C4-2B (cell line): ENCODE data around the gene OTOGL.

Experiments used
- CTCF ChIP-seq: fragments of 450-650 bp; conservative IDR thresholded peaks from 2 replicates; pipeline ENCODE4 v1.5.1; 2017; ENCODE audit warnings: mild to moderate bottlenecking
- ZFX ChIP-seq: fragments of 450-650 bp; IDR thresholded peaks from 2 replicates; pipeline ENCODE4 v1.6.1; 2017

- no peak for TF ChIP-seq CTCF
- no peak for TF ChIP-seq ZFX
Measured at GRCh38 chr12:80316222-80316621, 216.9 kb downstream of the OTOGL start.
